GM18870 (cell line): Measurements from ENCODE around the gene FBXL7.

ENCODE experiments used
- ATAC-seq: cut with Tn5 transposase; IDR thresholded peaks from one replicate; pipeline ENCODE4 v1.9.1; 2021; ENCODE audit warnings: moderate library complexity; ENCODE audit not compliant: unreplicated experiment

The FBXL7 gene

DNA sequence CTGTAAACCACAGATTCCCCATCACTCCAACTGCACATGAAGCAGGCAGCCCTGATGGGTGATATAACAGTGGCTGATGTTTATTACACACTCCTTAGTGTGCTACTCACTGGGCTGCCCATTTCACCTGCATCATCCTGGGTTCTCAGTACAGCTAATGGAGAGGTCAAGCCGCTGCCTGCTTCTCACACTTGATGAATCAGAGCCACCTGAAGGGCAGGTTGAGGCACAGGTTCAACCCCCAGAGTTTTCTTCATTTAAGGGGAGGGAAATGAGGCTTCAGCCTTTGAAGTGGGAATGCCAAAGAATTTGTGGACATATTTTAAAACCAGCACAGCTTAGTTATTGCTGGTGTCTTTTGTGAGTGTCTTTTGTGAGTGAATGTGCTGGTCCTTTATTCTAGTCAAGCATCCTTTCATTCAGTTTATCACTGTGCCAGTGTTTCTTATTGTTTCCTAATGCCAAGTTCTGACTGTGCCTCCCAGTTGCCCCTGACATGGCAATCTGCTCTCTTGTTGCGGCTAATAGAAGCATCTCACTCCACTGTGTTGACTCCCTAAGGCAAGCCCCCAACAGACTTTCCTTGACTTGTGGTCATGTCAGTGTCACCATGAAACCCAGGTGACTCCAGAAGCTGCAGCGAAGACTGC lies 109.2 kb downstream of the FBXL7 start:
- no peak for ATAC-seq

DNA sequence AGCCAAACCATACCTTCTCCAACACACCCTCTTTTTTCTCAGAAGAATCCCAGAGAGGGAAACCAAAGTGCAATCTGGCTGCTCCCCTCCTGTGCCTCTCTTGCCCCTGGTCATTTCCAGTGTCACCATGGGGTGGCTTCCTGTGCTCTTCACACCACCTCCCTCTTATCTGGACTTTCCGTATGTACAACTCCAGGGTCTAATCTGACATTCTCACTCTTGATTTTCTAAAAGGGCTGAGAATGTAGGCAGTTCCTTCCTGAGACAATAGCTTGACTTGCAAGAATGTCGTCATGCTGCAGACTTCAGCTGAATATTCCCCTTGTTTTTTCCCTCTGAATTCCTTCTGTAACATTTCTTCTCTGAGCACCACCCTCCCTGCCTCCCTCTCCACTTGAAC lies 110.2 kb downstream of the FBXL7 start:
- no peak for ATAC-seq

DNA sequence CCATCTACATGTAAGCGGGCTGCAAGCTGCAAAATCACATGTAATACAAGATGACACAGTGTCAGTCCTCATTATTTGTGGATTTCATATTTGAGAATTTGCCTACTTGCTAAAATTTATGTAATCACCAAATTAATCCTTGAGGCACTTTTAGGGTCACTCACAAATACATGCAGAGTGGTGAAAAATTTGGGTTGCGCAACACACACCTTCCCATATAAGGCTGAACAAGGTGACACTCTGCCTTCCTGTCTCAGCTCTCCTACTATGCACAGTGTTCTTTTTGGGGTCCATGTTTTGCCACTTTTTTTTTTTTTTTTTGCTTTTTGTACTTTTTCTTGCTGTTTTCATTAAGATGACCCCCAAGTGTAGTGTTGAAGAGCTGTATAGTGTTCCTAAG lies 111.0 kb downstream of the FBXL7 start:
- no peak for ATAC-seq

GRCh38 chr5:15612915-15613635 lies 113.1 kb downstream of the FBXL7 start:
- no peak for ATAC-seq

GRCh38 chr5:15614679-15615078 lies 114.7 kb downstream of the FBXL7 start:
- no peak for ATAC-seq

DNA sequence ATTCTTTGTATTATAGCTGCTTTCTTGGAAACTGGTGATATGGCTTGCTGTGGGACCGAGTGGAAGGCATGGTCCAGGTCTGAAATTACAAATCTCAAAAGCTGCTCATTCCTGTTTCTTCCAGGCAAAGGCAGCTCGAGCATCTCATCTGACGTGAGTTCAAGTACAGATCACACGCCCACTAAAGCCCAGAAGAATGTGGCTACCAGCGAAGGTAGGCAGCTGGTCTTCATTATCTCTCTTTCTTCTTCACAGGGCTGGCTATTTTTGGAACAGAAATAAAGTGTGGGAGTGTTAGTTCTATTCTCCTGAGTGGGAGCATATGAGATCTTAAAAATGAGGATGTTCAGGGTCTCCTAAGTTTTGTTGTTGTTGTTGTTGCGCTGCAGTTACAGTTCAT lies 115.9 kb downstream of the FBXL7 start:
- ATAC-seq: no peak

DNA sequence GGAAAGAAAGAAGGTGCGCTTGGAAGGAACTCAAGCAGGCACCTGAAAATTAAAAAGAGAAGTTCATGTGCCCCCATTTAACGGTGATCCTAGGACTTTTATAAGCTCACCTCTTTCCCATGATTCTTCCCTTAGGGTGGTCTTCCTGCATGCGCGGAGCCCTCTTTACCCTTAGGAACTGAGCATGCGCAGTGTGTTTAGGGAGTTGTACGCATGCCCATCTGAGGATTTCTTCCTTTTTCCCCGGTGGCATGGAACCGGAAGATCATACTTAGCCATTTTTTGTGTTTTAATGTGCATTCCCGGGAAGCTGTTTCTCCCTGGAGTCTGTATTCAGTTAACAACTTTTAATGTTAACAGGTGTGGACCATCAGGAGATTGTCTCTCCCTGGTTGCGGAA lies 119.0 kb downstream of the FBXL7 start:
- ATAC-seq: no peak

DNA sequence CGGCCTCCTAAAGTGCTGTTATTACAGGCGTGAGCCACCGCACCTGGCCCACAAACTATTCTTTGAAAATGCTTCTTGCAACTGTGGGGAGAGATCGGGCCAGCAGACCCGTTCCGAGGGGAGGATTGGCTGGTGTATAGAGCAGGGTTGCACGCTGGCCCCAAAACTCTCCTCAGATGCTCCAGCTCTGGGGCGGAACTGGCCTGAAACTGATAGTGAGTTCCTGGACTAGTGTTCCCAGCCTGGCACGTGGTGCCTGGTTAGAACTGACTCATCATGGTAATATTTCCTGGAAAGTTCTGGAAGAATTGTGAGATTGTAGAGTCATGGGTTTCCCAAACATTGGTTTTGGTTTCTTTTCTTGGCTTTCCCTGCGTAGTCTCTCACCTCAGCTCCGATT lies 120.5 kb downstream of the FBXL7 start:
- ATAC-seq: no peak

DNA sequence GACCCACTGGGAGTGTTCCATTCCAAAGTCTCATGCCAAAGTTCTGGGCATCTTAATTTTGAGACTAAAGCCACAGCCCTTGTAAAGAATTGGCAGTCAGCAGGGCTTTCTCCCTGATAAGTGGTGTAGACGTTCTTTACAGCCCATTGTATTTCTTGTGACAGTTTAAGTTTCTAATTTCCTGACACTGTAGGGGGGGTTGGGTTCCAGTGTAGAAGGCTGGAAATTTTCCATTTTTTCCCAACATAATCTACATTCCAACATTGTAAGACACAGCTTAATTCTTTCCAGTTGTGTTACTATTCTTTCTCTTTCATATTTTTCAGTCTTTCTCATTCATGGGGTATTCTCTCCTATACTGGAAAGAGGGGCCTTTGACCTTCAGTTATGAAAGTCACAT lies 121.1 kb downstream of the FBXL7 start:
- no peak for ATAC-seq

GRCh38 chr5:15623794-15624193 lies 123.8 kb downstream of the FBXL7 start:
- ATAC-seq: no peak

- ATAC-seq: no peak
These were observed 127.1 kb downstream of the FBXL7 start for GRCh38 chr5:15627109-15627508.

- ATAC-seq: no peak
These were observed 127.7 kb downstream of the FBXL7 start for GRCh38 chr5:15627647-15628046.

DNA sequence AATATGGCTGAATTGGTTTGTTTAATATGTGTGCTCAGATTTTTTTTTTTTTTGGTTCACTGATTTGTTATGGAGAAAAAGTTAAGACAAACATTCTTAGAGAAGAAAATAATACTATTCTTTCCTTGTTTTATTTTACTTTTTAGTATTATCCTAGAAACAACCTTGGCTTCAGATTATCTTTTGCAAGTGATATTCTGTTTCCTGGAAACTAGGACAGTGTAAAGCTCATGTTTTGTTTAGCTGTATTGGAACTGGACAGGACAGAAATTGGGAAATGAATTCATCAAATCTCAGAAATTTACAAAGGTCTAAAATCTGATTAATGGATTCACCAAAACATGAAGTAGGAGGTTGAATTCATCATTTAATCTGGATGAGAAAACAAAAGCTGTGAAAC lies 130.5 kb downstream of the FBXL7 start:
- no peak for ATAC-seq

GRCh38 chr5:15634591-15635288 lies 134.8 kb downstream of the FBXL7 start:
- no peak for ATAC-seq

DNA sequence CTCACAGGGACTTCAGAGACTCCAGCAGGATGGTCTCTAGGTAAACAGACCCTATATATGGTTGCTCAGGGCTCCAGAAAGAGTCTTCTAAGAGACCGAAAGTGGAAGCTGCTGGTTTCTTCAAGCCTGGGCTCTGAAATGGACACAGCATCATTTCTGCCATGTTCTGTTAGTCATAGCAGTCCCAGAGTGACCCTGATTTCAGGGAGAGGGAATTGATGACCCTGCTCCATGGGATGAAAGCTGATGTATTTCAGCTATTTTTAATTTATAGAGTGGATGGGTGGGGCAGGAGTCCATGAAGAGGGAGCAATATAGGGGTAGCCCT lies 135.3 kb downstream of the FBXL7 start:
- no peak for ATAC-seq

- ATAC-seq: no peak
These were observed 137.4 kb downstream of the FBXL7 start for GRCh38 chr5:15637345-15637744.

- ATAC-seq: no peak
These were observed 137.9 kb downstream of the FBXL7 start for GRCh38 chr5:15637886-15638285.

DNA sequence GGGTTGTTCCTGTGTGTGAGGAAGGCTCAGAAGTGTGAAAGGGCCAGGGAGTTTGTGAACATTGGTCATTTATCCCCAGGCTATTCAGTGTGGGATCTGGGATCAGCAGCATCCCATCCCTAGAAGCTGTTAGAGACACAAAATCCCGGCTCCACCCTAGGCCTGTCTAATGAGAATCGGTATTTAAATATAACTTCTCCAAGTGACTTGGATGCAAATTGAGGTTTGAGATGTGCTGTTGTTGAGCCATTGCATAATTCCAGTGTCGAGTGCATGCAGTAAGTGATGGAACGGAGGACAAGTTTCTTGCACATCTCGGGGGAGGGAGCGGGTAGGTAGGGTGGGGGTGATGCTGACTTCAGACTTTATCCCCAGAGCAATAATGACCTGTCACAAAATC lies 138.3 kb downstream of the FBXL7 start:
- no peak for ATAC-seq

DNA sequence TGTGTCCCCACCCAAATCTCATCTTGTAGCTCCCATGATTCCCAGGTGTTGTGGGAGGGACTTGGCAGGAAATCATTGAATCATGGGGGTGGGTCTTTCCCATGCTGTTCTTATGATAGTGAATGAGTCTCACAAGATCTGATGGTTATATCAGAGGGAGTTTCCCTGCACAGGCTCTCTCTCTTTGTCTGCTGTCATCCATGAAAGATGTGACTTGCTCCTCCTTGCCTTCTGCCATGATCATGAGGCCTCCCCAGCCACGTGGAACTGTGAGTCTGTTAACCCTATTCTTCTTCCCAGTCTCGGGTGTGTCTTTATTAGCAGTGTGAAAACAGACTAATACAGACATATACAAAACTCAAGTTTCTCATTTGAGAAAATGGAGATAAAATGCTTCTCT lies 139.3 kb downstream of the FBXL7 start:
- ATAC-seq: no peak

DNA sequence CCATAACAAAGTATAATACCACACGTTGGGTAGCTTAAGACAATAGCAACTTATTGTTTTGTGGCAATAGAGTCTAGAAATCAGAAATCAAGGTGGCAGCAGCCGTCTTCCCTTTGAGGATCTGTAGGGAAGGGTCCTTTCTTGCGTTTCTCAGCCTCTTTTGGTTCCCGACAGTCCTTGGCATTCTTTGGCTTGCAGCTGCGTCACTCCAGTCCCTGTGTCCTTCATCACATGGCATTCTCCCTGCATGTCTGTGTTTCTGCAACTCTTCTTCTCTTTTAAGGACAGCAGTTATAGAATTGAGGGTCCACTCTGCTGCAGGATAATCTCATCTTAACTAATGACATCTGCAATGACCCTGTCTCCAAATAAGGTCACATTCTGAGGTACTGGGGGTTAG lies 140.1 kb downstream of the FBXL7 start:
- ATAC-seq: no peak

DNA sequence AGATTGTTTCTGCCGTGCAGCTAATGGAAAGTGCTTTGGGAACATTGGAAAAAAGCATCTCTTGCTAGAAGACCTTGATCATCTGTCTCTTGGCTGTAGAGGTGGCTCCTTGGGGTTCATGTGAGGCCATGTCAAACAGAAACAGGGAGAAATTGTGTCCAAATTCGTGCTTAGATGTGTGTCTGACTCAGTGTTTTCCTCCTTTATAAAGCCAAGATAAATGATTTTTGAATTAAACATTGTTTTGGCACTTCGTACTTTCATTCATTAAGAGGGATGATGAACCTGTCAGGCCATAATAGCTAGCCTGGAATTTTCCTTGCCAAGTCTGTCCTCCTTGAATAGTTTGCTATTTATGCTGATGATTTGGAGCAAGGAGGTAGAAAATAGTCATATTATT lies 143.8 kb downstream of the FBXL7 start:
- no peak for ATAC-seq

DNA sequence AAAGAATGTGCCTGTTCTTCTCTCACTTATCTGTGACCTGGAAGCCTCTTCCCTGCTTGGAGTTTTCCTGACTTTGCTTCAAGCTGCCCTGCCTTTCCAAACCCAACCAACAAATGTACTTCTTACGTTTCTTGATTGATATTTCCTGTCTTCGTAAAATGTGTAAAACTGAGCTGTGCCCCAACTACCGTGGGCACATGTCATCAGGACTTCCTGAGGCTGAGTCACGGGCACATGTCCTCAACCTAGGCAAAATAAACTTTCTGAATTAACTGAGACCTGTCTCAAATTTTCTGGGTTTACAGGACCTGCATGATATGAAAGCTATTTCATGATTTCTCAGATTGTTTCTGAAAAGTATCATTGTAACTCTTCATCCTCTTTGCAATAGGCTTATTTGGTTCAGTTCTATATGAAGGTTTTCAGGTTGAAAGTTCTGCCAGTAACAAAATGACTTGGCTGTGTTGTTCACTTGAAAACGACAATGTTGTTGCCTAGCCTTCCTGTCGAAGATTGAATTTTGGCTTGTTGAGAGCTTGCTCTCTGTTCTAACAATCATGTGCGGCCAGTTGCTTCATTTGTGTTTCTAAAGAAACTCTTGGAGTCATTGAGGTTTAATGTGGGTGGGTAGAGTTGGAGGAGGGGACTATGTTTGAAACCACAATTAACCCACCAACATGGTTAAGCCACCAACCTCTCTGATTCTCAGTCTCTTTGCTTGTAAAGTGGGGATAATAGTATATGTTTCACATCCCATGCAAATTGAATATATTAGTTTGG lies 145.6 kb downstream of the FBXL7 start:
- no peak for ATAC-seq
